DOHH2 (cell line): ENCODE data around the gene GLT1D1.
"Not testable (repeated sequence)": the region's sequence is repeated elsewhere in the genome, so short reads cannot be mapped to it uniquely, and the experiment has no call there.

Experiments used
- H3F3A ChIP-seq: fragments of 200-600 bp; sonication (generic), shearing (Covaris generic); 2 replicates; pipeline ENCODE4 v1.6.0; 2016; ENCODE audit warnings: antibody characterized with exemption, mild to moderate bottlenecking; ENCODE audit not compliant: control insufficient read depth, insufficient read depth
- H3K27ac ChIP-seq: fragments of 200-600 bp; sonication (generic); 2 replicates; pipeline ENCODE4 v1.5.1; 2014; ENCODE audit warnings: low read depth, mild to moderate bottlenecking, low read length, moderate library complexity
- H3K27me3 ChIP-seq: fragments of 200-600 bp; sonication (generic); 2 replicates; pipeline ENCODE4 v1.6.1; 2014; ENCODE audit warnings: mild to moderate bottlenecking, low read length, mixed read lengths; ENCODE audit not compliant: control insufficient read depth
- H3K36me3 ChIP-seq: fragments of 200-600 bp; sonication (generic); 2 replicates; pipeline ENCODE4 v1.6.1; 2014; ENCODE audit warnings: mild to moderate bottlenecking, low read length, moderate library complexity, mixed read lengths; ENCODE audit not compliant: control insufficient read depth
- H3K4me1 ChIP-seq: fragments of 200-600 bp; sonication (generic); 2 replicates; pipeline ENCODE4 v1.6.1; 2014; ENCODE audit warnings: mild to moderate bottlenecking, low read length, mixed read lengths; ENCODE audit not compliant: control insufficient read depth
- H3K4me2 ChIP-seq: fragments of 200-600 bp; sonication (generic); 2 replicates; pipeline ENCODE4 v1.6.0; 2014; ENCODE audit warnings: mild to moderate bottlenecking, low read length, moderate library complexity
- H3K4me3 ChIP-seq: fragments of 200-600 bp; sonication (generic); 2 replicates; pipeline ENCODE4 v1.5.1; 2014; ENCODE audit warnings: mild to moderate bottlenecking, low read length, mixed read lengths
- H3K79me2 ChIP-seq: fragments of 200-600 bp; sonication (generic); 2 replicates; pipeline ENCODE4 v1.6.1; 2014; ENCODE audit warnings: mild to moderate bottlenecking, low read length, mixed read lengths; ENCODE audit not compliant: control insufficient read depth
- H3K9me2 ChIP-seq: fragments of 200-600 bp; sonication (generic); replicated peaks from 2 replicates; pipeline ENCODE4 v1.6.1; 2014; ENCODE audit warnings: mild to moderate bottlenecking, low read length, mixed read lengths; ENCODE audit not compliant: control insufficient read depth
- H3K9me3 ChIP-seq: fragments of 200-600 bp; sonication (generic); 2 replicates; pipeline ENCODE4 v1.6.1; 2014; ENCODE audit warnings: antibody characterized with exemption, low read length, mixed read lengths; ENCODE audit not compliant: control insufficient read depth, insufficient read depth
- H4K20me1 ChIP-seq: fragments of 200-600 bp; sonication (generic); 2 replicates; pipeline ENCODE4 v1.6.0; 2014; ENCODE audit warnings: low read depth, mild to moderate bottlenecking, antibody characterized with exemption, low read length, moderate library complexity; ENCODE audit not compliant: control insufficient read depth, insufficient read depth
- EZH2phosphoT487 ChIP-seq: fragments of 200-600 bp; sonication (generic); IDR thresholded peaks from 2 replicates; pipeline ENCODE4 v1.6.1; 2017; ENCODE audit warnings: borderline replicate concordance, mild to moderate bottlenecking, antibody characterized with exemption, low read length, moderate library complexity, mixed read lengths
- TF ChIP-seq, protein P1 (sequence below): fragments of 200-600 bp; sonication (generic); IDR thresholded peaks from one replicate; pipeline ENCODE4 v1.5.1; 2014; ENCODE audit warnings: antibody characterized with exemption, mild to moderate bottlenecking, low read depth, low read length; ENCODE audit not compliant: poor library complexity, severe bottlenecking

Gene GLT1D1

DNA sequence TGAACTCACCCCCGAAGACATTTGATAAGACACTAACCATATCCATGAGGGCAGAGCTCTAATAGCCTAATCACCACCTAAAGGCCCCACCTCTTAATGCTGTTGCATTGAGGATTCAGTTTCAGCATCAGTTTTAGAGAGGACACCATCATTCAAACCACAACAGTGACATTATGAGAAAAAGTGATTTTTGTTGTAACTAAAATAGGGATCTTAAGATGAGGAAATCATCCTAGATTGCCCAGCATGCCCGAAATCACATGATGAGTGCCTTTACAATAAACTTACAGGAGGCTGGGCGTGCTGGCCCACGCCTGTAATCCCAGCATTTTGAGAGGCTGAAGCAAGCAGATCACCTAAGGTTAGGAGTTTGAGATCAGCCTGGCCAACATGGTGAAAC is 9.7 kb upstream of the GLT1D1 start:
- no peaks in the 10 kb centered on the region for H3K79me2 ChIP-seq
- TF ChIP-seq EZH2phosphoT487: no peak
- TF ChIP-seq, protein P1, sequence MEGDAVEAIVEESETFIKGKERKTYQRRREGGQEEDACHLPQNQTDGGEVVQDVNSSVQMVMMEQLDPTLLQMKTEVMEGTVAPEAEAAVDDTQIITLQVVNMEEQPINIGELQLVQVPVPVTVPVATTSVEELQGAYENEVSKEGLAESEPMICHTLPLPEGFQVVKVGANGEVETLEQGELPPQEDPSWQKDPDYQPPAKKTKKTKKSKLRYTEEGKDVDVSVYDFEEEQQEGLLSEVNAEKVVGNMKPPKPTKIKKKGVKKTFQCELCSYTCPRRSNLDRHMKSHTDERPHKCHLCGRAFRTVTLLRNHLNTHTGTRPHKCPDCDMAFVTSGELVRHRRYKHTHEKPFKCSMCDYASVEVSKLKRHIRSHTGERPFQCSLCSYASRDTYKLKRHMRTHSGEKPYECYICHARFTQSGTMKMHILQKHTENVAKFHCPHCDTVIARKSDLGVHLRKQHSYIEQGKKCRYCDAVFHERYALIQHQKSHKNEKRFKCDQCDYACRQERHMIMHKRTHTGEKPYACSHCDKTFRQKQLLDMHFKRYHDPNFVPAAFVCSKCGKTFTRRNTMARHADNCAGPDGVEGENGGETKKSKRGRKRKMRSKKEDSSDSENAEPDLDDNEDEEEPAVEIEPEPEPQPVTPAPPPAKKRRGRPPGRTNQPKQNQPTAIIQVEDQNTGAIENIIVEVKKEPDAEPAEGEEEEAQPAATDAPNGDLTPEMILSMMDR: no peak
- peaks cover 34% of the 10 kb centered on the region for H3K4me1 ChIP-seq

DNA sequence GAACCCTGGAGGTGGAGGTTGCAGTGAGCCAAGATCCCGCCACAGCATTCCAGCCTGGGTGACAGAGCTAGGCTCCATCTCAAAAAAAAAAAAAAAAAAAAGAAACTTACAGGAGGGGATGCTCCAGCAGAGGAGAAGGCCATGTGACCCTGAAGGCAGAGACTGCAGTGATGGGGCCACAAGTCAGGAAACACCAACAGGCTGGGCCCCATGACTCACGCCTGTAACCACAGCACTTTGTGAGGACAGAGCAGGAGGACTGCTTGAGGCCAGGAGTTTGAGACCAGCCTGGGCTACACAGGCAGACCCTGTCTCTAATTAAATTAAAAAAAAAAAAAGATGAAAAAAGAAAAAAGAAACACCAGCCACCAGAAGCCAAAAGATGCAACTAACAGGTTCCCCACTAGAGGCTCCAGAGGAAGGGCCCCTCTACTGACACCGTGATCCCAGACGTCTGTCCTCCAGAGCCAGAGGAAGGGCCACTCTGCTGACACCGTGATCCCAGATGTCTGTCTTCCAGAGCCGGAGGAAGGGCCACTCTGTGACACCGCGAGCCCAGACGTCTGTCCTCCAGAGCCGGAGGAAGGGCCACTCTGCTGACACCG is 9.1 kb upstream of the GLT1D1 start:
- no peak overlapping the region for H3K27ac ChIP-seq
- H3K9me2 ChIP-seq: no peaks in the 10 kb centered on the region
- H3K27me3 ChIP-seq: no peaks in the 10 kb centered on the region
- H3K9me3 ChIP-seq: no peaks in the 10 kb centered on the region
- H3K79me2 ChIP-seq: no peaks in the 10 kb centered on the region
- H4K20me1 ChIP-seq: no peaks in the 10 kb centered on the region
- H3K4me3 ChIP-seq: no peak overlapping the region
- H3K4me2 ChIP-seq: no peak overlapping the region
- peaks cover 32% of the 10 kb centered on the region for H3K4me1 ChIP-seq
- peaks cover 4% of the 10 kb centered on the region for H3F3A ChIP-seq
- no peak for TF ChIP-seq EZH2phosphoT487
- TF ChIP-seq, protein P1: peak; percentile 16
- no peaks in the 10 kb centered on the region for H3K36me3 ChIP-seq

More for the DNA sequence above, 9.7 kb upstream of the GLT1D1 start:
- Histone ChIP-seq H3F3A (peaks cover 6% of the 10 kb centered on the region), H3K27me3 (no peaks in the 10 kb centered on the region), H3K9me2 (no peaks in the 10 kb centered on the region), H3K36me3 (no peaks in the 10 kb centered on the region), H3K4me2 (no peak overlapping the region), H3K4me3 (no peak overlapping the region), H3K27ac (no peak overlapping the region), H4K20me1 (no peaks in the 10 kb centered on the region), H3K9me3 (no peaks in the 10 kb centered on the region)

DNA sequence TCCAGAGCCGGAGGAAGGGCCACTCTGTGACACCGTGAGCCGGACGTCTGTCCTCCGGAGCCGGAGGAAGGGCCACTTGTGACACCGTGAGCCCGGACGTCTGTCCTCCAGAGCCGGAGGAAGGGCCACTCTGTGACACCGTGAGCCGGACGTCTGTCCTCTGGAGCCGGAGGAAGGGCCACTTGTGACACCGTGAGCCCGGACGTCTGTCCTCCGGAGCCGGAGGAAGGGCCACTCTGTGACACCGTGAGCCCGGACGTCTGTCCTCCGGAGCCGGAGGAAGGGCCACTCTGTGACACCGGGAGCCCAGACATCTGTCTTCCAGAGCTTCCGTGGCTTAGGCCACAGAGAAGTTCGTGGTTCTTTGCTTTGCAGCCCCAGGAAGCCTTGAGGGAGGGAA is 6.6 kb upstream of the GLT1D1 start:
- not testable (repeated sequence) for H3K27ac ChIP-seq, H3K79me2 ChIP-seq, H3K4me3 ChIP-seq, H3K9me2 ChIP-seq, H3K36me3 ChIP-seq, H4K20me1 ChIP-seq, H3K9me3 ChIP-seq, H3K4me2 ChIP-seq, H3K27me3 ChIP-seq, H3K4me1 ChIP-seq, H3F3A ChIP-seq

DNA sequence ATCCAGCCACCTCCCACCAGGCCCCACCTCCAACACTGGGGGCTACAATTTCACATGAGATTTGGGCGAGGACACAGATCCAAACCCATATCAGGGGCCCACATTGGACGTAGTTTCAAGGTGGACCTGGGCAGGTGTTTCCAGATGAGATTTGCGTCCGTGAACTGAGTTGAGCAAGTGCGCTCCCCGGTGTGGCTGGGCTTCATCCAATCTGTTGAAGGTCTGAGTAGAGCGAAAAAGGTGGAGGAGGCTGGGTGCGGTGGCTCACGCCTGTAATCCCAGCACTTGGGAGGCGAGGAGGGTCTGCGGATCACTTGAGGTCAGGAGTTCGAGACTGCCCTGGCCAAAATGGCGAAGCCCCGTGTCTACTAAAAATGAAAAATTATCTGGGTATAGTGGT is 4.9 kb upstream of the GLT1D1 start:
- H3K4me1 ChIP-seq: no peaks in the 10 kb centered on the region; the same call in none of the 2 replicates
- H3F3A ChIP-seq: no peaks in the 10 kb centered on the region
- 0 out of 2 replicates have a peak, but pooled peaks cover 3% of the 10 kb centered on the region for H4K20me1 ChIP-seq
- H3K4me3 ChIP-seq: no peak overlapping the region
- peaks cover 20% of the 10 kb centered on the region for H3K27me3 ChIP-seq
- H3K27ac ChIP-seq: no peak overlapping the region
- no peaks in the 10 kb centered on the region for H3K9me2 ChIP-seq
- H3K9me3 ChIP-seq: no peaks in the 10 kb centered on the region
- H3K79me2 ChIP-seq: no peaks in the 10 kb centered on the region
- TF ChIP-seq, protein P1: no peak
- TF ChIP-seq EZH2phosphoT487: no peak
- no peak overlapping the region for H3K4me2 ChIP-seq
- no peaks in the 10 kb centered on the region for H3K36me3 ChIP-seq

DNA sequence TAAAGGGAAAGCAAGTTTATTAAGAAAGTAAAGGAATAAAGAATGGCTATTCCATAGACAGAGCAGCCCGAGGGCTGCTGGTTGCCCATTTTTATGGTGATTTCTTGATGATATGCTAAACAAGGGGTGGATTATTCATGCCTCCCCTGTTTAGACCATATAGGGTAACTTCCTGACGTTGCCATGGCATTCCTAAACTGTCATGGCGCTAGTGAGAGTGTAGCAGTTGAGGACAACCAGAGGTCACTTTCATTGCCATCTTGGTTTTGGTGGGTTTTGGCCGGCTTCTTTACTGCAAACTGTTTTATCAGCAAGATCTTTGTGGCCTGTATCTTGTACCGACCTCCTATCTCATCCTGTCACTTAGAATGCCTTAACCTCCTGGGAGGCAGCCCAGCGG is 3.5 kb upstream of the GLT1D1 start:
- H3K9me3 ChIP-seq, H3K9me2 ChIP-seq, H3F3A ChIP-seq, H3K36me3 ChIP-seq, H3K79me2 ChIP-seq, H3K4me1 ChIP-seq, H3K4me2 ChIP-seq, H4K20me1 ChIP-seq, H3K4me3 ChIP-seq, H3K27ac ChIP-seq: not testable (repeated sequence)
- H3K27me3 ChIP-seq: peaks cover 32% of the 10 kb centered on the region
